Mammary epithelial cell (primary cell): Measurements from ENCODE around the gene ORM1.

ENCODE experiments used
- EZH2 ChIP-seq: IDR thresholded peaks from 2 replicates; pipeline ENCODE4 v1.6.1; 2012; ENCODE audit warnings: low read length, inconsistent platforms, borderline replicate concordance
- TF ChIP-seq, protein P1 (sequence below), 2 donors: IDR thresholded peaks in 1 of 2; conservative IDR thresholded peaks in 1 of 2; 2 replicates each; pipeline ENCODE4 v1.5.1; 2011 to 2012; ENCODE audit warnings: inconsistent platforms in 2 of 2, low read length in 2 of 2, mild to moderate bottlenecking in 2 of 2, control low read depth in 1 of 2, low read depth in 1 of 2; ENCODE audit not compliant: insufficient read depth in 1 of 2; ENCODE audit errors: extremely low read depth in 1 of 2

DNA sequence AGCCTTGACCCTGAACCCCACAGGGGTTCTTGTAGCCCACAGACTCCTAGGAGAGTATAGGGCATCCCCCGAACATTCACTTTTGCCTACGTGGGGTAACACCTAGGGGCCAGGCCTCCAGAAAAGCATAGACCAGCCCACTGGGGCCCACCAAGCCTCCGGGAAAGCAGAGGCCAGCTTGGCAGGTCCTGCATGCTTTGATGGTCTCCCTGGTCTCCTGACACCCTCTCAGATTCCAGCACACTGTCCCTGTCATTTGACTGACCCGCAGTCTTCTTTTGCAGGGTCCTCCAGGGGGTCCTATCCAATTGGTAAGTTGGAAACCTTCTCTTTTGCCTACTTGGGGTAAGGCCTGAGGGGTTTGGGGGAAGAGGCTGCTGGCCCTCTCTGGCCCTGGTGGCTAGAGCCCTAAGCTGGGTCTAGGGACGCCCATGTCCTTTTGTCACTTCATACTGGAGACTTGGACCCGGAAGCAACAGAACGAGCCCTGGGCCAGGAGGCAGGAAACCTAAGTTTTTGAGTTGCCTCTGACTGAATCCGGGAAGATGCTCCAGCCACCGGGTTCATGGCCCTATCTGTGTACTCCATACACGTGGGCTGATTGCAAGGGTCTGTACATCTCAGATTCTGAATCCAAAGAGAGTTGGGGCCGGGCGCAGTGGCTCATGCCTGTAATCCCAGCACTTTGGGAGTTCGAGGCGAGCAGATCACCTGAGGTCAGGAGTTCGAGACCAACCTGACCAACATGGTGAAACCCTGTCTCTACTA, 20.9 kb upstream of the ORM1 start:
- TF ChIP-seq, protein P1, sequence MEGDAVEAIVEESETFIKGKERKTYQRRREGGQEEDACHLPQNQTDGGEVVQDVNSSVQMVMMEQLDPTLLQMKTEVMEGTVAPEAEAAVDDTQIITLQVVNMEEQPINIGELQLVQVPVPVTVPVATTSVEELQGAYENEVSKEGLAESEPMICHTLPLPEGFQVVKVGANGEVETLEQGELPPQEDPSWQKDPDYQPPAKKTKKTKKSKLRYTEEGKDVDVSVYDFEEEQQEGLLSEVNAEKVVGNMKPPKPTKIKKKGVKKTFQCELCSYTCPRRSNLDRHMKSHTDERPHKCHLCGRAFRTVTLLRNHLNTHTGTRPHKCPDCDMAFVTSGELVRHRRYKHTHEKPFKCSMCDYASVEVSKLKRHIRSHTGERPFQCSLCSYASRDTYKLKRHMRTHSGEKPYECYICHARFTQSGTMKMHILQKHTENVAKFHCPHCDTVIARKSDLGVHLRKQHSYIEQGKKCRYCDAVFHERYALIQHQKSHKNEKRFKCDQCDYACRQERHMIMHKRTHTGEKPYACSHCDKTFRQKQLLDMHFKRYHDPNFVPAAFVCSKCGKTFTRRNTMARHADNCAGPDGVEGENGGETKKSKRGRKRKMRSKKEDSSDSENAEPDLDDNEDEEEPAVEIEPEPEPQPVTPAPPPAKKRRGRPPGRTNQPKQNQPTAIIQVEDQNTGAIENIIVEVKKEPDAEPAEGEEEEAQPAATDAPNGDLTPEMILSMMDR (conservative IDR thresholded peaks at IDR 0.05 in 1 of 2, IDR thresholded peaks at IDR 0.05 in 1 of 2; ENCODE audit: extremely low read depth in 1 of 2, insufficient read depth in 1 of 2, low read depth in 1 of 2, low read length in 2 of 2) = no peak
- TF ChIP-seq EZH2 = no peak
